Measurements from ENCODE around the gene FRMD8.

FRMD8 gene

DNA sequence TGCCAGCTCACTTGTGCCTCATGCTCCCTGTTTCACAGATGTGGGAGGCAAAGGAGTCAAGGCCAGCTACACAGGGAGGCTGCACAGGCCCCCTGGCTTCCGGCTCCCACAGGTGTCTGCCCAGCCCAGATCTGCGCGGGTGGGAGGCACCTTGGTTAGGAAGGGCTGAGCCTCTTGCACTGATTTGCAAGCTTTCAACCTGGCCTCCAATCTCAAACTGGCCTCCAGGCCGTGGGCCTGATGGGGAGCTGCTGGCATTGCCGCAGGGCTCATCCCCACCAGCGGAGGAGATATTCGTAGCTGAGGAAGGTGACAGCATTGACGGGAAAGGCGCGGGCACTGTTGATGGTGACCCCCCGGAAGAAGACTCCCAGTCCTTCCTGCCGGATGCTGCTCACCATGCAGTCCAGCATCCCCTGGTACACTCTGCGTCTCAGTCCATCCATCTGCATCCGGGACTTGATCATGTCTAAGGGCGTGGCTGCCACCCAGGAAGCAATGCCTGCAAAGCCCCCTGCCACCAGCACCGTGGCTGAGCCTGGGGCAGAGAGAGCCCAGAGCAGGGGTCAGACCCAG is 10.2 kb upstream of the FRMD8 start:
- DNase-seq, result no peak

DNA sequence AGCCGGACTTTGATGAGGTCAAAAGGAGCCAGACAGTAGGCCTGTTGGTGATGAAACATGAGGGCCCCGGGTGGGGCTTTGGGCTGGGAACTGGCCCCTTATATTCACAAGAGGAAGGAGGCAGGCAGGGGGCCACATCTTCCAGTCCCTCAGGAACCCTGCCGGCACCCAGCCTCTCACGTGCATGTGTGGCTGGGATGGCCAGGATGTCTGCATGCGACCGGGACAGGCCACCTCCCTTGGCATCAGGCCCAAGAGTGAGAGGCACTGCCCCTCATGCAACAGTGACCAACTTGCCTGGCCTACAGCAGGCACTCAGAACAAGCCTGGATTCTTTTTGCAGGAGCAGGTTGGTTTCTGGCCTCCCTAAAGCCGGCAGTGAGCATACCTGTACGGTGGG is 9.4 kb upstream of the FRMD8 start:
- DNase-seq, result no peak

DNA sequence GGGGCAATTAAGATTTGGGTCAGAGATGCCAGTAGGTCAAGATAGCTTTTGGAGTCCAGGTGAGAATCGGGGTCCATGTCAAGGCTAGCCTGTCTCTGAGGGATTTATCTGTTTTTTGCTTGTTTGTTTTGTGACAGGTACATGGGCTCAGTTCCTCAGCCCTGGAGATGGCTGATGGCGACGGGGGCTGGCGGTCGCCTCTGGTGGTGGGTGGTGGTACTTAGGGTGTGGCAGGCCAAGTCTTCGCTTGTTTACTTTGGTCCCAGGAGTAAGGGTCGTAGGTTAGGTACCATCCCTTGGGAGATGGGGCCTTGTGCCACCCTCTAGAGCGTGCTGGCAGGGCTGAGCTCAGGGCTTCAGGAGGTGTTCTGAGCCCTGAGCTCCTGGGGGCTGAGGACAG is 8.7 kb upstream of the FRMD8 start:
- no peak for DNase-seq

DNA sequence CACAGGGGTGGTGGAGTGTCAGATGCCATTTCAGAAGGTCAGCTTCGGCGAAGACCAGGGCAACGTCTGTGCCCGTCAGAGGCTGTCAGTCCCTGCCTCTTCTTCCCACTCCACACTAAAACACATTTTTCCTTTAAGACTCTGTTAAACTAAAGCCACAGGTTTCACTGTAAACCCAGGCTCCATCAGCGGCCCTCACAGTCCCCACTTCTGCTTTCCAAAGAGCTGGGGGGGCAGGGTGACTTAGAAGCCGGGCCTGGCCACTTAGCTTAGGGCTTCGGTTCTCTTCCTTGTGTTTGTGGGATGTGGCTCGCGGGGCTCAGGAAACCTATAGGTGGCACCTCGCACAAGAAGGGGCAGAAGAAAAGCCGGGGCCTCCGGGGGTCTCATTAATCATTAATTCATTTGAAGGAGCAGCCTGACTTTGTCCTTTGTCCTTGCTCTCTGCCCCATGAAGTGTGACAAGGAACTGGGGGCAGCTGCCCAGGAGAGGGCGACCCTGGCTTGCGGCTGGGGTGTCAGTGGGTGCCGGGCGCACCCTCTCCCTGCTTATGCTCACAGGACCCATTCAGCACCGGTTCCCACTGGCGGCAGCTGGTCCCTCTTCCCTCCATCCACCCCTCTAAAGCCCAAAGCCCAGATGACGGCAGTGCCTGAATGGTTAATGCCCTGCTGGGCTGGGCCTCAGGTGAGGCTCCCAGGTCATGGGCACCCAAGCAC is 8.1 kb upstream of the FRMD8 start:
- DNase-seq, result no peak

DNA sequence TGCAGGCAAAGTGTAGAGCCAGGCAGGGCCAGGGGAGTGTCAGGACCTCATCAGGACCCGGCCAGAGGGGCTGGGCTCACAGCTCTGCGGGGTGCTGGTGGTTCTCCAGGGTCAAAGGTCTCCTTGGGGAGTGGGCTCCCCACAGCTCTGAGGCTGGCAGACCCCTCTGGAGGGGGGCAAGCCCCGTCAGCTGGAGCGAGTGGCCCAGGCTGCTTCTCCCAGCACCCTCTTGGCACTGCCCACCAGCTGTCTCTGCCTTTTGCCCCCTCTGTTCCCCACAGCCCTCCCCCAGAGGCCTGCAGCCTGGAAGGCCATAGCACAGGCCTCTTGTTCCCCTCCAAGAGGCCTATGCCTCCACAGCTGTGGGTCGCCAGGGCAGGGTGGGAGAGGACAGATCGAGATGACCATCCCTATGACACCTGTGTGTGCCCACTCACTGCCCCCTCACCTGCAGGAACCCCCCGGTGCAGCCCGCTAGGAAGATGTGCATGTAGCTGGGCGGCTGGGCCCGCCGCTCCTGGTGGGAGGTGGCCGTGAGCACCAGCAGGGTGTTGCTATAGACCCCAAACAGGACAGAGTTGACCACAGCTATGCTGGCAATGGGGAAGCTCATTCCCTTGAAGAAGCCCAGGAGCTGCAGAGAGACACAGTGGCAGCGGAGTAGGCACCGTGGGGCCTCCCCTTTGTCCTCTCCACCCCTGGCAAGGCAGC is 7.4 kb upstream of the FRMD8 start:
- no peak for DNase-seq

DNA sequence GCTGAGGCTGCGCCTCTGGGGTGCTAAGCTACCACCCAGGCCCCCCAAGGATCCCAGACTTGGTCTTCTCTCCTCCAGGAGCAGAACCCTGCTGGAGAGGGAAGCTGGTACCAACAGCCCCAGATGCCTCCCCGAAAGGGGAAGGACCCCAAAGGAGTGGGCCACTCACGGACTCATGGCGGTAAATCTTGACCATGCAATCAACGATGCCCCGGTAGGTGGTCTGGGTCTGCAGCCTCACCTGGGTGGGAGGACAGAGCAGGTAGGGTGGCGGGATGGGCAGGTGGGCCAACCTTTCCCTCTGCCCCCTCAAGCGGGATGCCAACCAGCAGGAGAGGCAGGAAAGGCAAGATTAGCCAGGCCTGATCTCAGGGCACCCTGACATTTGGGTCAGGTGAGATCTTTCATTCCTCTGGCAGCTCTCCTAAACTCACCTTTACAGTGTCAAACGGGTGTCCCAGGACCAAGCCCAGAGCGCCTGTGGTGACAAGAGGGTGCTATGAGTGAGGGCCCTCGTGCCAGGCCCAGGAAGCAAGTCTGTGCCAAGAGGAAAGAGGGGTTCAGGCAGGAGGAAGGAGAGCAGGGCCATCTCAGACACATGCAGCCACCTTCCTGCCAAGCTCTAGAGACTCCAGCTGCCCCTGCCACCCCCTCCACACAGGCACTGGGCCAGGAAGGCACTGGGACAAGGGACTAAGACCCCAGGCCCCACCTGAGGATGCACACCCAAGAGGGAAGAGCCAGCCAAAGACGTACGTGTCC is 6.6 kb upstream of the FRMD8 start:
- no peak for DNase-seq

DNA sequence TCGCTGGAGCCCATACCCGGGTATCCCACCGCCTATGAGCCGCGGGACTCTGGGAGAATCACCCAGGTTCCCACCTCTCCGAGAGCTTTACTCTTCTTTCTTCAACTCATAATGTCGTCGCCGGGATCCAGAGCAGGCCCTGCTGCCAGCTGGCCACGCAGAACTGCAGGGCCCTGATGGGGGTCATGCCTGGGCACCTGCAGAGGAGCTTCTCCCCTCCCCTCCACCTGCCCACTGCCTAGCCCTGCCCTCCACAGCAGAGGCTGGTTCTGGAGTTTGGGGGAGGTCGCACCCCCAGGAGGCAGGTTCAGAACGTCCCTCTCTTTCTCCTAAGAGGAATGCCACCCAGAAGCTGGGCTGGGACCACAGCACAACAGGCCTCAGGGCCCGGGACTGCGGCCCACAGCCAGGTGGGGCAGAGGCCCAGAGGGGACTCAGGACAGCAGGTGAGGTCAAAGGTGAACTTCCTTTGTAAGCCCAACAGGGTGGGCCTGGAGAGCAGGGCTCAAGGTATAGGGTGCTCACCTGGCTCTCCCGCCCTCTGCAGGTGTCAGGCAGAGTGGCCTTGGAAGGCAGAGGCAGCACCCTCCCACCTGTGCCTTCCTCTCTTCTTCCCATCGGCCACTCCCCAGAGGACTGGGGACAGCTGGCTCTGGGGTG is 5.8 kb upstream of the FRMD8 start:
- DNase-seq, result no peak

DNA sequence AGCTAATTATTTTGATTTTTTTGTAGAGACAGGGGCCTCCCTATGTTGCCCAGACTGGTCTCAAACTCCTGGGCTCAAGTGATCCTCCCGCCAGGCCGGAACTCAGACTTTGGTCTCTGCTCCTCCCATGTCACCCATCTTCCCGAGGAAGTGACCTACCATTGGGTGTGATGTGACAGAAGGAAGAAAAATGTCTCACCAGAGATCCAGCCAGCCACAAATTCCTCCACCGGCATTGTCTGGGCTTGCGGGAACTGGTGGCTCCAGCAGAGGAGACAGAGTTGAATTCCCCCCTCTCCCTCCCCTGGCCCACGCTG is 4.8 kb upstream of the FRMD8 start:
- peak in 1 of 2 experiments; percentile 60 for DNase-seq

DNA sequence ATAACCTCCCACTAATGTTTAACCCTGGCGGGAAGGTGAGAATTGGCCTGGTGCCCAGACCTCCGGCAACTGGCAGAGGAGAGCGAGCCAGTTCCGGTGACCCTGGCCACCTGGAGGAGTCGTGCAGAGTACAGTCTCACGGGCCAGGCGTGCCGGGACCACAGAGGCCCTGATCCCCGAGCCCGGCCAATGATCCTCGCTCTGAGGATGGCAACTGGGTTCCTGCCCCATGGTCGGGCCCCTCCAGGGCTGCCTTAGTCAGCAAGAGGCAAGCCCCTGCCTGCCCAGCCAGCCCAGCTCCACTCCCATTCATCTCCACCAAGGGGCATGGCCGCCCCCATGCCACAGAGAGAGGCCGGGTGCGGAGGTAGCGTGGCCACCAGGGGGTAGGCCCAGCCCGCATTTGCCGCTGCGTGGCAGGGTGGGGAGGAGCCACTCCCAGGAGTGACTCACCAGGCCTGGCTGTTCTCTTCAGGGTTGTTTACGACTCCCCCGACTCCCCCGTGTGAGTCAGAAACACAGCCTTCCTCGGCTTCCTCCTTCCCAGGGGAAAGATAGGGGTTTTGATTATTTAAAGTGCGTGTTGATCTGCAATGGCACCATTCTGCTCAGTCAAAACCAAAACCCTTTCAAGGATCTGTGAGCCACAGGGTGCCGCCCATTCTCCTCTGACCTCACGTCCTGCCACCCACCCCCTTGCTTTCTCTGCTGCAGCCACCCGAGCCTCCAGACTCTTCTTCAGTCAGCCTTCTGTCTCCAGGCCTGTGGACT is 4.2 kb upstream of the FRMD8 start, which contains the start of gene SLC25A45:
SLC25A45 (minus strand) TSS at position 614 of the 771 bp plus-strand sequence. CDS start 695 bp downstream, outside the sequence.
- peak; percentile 90 to 93 for DNase-seq

DNA sequence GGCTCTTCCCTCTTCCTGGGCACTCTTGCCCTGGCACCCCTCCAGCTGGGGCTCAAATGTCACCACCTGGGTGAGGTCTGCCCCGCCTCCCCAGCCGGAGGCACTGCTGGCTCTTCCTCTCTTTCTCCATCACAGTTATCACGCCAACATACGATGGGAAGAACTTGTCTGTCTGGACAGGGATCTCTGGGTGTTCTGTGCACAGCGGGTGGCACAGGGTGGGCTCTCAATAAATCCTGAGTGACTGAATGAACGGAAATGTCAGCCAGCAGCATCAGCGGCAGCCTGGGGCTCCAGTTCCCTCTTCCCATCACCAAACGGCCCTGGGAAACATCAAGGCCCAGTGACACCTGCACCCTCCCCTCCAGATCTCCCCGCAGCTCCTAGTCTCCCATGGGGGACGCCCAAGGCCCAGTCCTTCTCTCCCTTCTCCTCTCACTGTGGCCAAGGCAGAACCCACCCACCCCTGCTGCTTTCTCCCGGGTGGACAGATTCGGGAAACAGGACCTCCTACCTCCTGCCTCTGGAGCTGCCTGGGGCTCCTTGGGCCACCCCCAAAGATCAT is 3.6 kb upstream of the FRMD8 start:
- no peak for DNase-seq

DNA sequence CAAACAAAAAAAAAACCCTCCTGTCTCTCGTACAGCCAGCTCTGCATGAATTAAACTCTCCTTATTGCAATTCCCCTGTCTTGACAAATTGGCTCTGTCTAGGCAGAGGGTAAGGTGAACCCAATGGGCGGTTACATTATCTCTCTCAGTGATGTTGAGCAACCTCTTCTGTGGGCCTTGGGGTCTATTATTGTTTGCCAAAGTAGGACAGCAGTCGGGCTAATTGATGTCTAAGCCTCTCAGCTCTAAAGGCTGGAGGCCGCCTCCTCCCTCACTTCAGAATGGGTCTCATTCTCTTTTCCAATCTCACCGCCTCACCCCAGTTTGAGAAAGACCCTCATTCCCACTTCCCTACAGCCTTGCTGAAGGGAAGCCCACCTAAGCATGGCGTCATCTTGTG is 2.7 kb upstream of the FRMD8 start:
- DNase-seq, result no peak

DNA sequence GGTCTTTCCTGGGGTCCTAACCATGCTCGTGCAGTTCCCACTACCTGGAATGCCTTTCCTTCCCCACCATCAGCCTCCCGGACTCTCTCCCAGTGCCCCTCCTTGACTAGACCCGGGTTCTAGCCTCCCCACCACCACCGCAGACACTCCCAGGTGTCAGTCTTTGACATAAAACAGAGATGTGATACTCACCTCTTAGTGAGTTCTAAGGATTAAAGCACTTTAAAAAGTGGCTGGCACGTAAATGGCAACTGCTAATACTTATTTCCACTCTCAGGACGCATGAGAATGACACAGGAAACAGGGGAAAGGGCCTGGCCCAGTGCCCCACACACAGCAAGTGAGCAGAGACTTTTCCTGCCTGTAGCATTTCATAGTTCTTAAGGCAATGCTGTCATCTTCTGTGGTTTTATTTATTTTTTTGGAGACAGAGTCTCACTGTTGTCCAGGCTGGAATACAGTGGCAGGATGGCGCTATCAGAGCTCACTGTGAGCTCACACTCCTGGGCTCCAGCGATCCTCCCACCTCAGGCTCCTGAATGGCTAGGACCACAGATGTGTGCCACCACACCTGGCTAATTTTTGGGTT is 2.0 kb upstream of the FRMD8 start:
- DNase-seq, result no peak

DNA sequence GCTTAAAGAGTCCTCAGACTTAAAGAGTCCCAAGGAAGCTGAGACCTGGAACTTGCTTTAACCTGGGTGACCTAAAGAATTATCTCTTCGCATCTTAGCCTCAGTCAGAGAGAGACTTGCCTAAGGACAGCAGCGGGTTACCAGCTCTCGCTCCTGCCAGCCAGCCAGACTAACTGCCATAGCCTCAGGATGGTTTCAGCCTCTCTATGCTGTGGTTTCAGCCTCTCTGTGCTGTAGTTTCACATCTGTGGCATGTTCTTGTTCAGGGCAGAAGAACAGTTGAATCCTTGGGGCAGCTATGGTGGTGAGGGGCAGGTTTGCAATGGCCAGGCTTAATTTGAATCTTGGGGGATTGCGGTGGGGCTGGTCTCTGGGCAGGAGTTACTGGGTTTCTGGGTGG is 2.3 kb downstream of the FRMD8 start:
- DNase-seq, result no peak

DNA sequence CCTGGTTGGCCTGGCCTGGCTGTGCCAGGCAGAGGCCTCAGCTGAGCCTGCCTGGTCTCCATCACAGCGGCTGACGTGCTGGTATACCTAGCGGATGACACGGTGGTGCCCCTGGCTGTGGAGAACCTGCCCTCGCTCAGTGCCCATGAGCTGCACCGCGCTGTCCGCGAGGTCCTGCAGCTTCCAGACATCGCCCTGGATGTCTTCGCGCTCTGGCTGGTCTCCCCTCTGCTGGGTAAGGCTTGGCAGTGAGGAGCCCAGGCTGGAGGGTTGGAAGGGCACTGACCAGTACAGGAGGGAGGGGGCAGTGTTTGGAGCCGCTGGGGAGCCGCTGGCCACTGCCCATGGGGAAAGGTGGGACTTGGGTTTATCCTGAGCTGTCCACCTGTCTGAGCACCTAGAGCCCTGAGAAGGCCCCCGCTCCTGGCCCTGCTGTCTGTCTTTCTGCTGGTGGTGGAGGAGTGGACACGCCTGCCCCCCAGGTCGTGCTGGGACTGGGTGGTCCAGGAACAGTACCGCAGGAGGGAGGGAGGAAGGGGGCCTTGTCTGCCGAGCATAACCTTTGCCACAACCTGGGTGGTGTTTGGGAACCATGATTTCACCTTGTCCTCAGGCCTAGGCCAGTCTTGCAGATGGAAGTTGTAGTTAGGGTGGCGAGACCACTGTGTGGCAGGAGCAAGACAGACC is 3.0 kb downstream of the FRMD8 start:
- DNase-seq, result no peak

DNA sequence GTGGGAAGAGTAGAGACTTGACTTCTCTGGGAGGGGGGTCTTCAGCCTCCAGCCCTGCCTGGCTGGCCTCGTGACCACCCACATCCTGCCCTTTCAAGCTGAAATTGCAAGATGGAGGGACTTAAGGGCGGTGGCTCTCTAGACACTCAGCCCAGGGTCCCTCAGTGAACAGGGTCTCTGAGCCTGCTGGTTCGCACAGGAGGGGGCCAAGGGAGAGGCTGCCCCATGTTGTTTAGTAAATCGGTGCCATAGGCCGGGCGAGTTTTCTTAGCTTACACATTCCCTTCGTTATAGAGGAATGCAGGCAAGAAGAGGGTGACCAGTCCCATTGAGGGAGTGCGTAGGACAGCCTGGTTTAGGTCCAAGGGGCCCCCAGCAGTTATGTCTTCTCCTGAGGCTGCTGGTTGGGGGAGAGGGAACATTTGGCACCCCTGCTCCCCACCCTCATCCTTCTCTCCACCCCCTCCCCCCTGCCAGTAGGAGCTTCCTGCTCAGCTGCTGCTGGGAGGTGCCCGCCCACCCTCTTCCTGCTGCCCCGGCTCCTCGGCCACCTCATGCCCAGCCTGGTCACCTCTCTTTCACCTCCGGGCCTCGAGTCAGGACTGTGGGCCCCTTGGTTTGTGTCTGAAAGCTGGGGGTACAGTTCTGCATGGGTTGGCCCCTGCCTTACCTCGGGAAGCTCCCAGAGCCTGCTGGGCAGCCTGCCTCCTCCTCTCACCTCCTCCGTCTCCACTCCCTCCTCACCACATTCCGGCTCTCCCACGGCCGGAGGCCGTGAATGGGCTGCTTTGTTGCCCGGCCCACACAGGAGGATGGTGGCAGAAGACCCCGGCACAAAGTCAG is 3.9 kb downstream of the FRMD8 start:
- no peak for DNase-seq

DNA sequence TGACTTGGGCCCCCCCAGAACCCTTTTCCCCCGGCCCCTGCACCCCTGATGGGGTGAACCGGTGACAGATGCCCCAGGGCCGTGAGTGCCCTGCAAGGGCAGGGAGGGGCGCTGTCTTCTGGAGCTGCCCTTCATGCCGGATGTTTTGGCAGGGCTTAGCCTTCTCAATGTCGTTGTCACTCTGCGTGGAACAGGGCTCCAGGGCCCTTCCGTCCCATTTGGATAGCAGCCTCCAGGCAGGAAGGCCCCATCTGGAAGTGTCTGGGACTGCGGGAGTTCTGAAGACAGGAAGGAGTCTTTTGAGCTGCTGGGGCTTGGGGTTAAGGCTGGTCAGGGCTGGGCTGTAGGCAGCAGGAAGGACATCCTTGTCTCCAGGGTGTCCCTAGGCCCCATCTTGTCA is 4.6 kb downstream of the FRMD8 start:
- DNase-seq, result no peak

DNA sequence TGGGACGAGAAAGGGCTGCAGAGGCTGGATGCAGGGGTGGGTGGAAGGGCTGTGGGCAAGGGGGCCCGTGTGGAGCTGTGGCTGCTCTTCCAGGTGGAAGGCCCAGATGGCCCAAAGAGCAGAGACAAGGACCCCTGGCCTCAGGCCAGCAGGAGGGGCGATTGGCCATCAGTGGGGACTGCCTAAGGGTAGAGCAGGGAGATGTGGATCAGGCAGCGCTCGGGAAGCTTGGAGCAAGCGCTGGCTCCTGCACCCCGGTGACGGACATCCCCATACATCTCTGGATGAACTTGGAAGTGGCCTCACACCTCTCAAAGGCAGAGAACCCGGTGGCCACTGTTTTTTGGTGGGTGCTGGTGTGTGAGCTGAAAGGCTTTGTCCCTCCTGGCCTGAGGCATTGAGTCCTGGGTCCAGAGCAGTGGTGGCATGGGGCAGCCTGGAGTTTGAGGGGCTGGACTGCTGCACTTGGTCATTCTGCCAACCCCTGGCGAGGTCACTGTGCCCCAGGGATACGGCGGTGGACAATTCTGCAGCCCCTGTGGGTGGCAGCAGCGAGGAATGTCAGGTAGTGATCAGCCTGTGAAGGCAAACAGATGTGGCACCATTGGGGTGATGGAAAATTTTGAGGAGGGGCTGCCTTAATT is 5.9 kb downstream of the FRMD8 start:
- no peak for DNase-seq

DNA sequence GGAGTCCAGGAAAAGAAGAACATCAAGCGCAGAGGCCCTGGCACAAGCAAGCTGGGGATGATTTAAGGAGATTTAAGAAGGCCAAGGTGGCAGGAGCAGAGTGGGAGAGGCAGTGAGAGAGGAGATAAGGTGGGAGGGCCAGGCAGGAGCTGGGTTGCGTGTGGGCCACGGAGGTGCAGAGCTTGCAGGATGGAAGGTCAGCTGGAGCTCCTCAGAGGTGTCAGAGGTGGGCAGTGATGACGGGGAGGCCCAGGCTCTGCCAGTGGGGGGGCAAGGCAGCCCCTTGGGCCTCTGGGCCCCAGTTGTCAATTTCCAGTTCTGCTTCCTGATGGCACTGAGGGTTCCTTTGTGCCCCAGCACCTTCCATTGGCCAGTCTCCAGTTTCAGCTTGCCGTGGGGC is 6.5 kb downstream of the FRMD8 start:
- no peak for DNase-seq

DNA sequence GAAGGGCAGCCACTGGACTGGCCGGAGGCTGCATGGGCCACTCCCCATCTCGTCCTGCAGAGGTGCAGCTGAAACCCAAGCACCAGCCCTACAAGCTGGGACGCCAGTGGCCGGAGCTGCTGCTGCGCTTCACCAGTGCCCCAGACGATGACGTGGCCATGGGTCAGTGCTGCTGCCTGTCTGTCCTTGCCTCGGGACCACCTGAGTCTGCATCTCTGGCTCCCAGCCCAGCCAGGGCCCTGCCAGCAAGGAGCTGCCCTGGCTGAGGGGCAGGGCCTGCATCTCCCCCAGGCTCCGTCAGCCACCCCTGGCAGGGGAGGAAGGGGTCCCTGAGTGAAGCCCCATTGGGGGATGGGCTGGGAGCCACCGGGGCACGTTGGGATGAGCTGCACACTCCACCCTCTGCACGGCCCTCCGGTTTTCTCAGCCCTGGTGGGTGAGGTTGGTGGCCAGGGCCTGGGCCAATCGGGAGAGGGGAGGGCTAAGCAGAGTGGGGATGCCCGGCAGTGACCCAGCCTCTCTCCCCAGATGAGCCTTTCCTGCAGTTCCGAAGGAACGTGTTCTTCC is 7.2 kb downstream of the FRMD8 start:
- no peak for DNase-seq

Data from NCI-H446 (cell line).